Calu3 (cell line): ENCODE data around the gene TCAP. TPM values are rescaled to one million over a fixed set of nuclear protein-coding genes. Genes with fewer than 3 reads are reported as not detected.

Source experiments
- BruUV-seq: library from RNA; stranded (reverse); fragments of 400-500 nt; replicated peaks from 2 replicates; lab custom pipeline; 2021; lab: Mats Ljungman, UMichigan
- CTCF ChIA-PET: fragments of 300-600 bp; sonication (Branson Sonifier 250); formaldehyde crosslinking; loops from one replicate; lab custom pipeline; 2022; ENCODE audit warnings: antibody characterized with exemption; lab: Charles Lee
- DNase-seq: peaks from one replicate; pipeline ENCODE4 v3.0.0; 2022
- H3K27ac Mint-ChIP-seq: one replicate; pipeline ENCODE4 v1.8.0; 2022; ENCODE audit warnings: mixed read lengths; ENCODE audit not compliant: unreplicated experiment
- H3K27me3 Mint-ChIP-seq: one replicate; pipeline ENCODE4 v1.8.0; 2022; ENCODE audit warnings: mixed read lengths; ENCODE audit not compliant: unreplicated experiment
- H3K36me3 Mint-ChIP-seq: one replicate; pipeline ENCODE4 v1.8.0; 2022; ENCODE audit warnings: mild to moderate bottlenecking, moderate library complexity, mixed read lengths; ENCODE audit not compliant: insufficient read depth, unreplicated experiment
- H3K4me1 Mint-ChIP-seq: one replicate; pipeline ENCODE4 v1.8.0; 2022; ENCODE audit warnings: mild to moderate bottlenecking, low read depth, mixed read lengths; ENCODE audit not compliant: unreplicated experiment
- H3K4me3 Mint-ChIP-seq: one replicate; pipeline ENCODE4 v1.8.0; 2022; ENCODE audit warnings: mild to moderate bottlenecking, low read depth, moderate library complexity, mixed read lengths; ENCODE audit not compliant: unreplicated experiment
- H3K9me3 Mint-ChIP-seq: one replicate; pipeline ENCODE4 v1.8.0; 2022; ENCODE audit warnings: low read depth, mixed read lengths; ENCODE audit not compliant: unreplicated experiment
- intact Hi-C: fragments of 100-400 bp; cut with micrococcal nuclease; formaldehyde crosslinking; loops from one replicate; pipeline ENCODE4 v1.10.0; 2022; ENCODE audit not compliant: unreplicated experiment
- total RNA-seq: library from RNA; stranded (reverse); gene quantifications from 2 replicates; pipeline ENCODE4 v1.2.3, GENCODE V29; 2022
- TF ChIP-seq, protein P1 (sequence below): fragments of 200-600 bp; IDR thresholded peaks from one replicate; pipeline ENCODE4 v1.8.0; 2022; ENCODE audit warnings: antibody characterized with exemption; ENCODE audit not compliant: unreplicated experiment

Gene TCAP
- total RNA-seq, 1 experiment from 2014 or later = 51.5 TPM

DNA sequence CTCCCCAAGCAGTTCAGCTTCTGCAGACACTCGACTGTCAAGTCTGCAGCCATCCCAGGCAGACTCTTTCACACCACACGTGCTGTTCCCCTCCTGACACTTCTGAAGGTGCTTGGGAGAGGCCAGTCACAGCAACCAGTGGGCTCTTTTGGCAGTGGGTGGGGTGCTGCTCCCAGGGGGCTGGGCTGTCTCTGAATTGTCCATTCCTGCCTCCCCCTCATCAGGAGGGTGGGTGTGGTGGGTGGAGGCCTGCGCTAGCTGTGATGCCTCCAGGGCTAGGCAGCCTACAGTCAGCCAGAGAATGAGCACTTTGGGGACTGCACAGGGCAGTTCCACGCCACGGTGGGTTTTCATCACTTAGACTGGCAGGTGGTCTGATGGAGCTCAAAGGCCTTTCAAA is 17.9 kb upstream of the TCAP start:
- Mint-ChIP-seq H3K4me3 (no peak overlapping the region), H3K4me1 (peaks cover 33% of the 10 kb centered on the region), H3K27ac (no peak overlapping the region), H3K9me3 (no peaks in the 10 kb centered on the region), H3K36me3 (peaks cover 23% of the 10 kb centered on the region), H3K27me3 (no peaks in the 10 kb centered on the region)
- CTCF ChIA-PET = interaction anchor here (0.6 to 161.2 kb wide), 20 partner anchors 27 to 1305 kb away, joined by 3 to 42089 read pairs (median 4); partner anchors contain the start of genes CSF3, ERBB2, GRB7 and GSDMA
- peak; percentile 70 for DNase-seq
- no TSS peak for BruUV-seq
- TF ChIP-seq, protein P1, sequence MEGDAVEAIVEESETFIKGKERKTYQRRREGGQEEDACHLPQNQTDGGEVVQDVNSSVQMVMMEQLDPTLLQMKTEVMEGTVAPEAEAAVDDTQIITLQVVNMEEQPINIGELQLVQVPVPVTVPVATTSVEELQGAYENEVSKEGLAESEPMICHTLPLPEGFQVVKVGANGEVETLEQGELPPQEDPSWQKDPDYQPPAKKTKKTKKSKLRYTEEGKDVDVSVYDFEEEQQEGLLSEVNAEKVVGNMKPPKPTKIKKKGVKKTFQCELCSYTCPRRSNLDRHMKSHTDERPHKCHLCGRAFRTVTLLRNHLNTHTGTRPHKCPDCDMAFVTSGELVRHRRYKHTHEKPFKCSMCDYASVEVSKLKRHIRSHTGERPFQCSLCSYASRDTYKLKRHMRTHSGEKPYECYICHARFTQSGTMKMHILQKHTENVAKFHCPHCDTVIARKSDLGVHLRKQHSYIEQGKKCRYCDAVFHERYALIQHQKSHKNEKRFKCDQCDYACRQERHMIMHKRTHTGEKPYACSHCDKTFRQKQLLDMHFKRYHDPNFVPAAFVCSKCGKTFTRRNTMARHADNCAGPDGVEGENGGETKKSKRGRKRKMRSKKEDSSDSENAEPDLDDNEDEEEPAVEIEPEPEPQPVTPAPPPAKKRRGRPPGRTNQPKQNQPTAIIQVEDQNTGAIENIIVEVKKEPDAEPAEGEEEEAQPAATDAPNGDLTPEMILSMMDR = no peak
- intact Hi-C loops = no loop called here

DNA sequence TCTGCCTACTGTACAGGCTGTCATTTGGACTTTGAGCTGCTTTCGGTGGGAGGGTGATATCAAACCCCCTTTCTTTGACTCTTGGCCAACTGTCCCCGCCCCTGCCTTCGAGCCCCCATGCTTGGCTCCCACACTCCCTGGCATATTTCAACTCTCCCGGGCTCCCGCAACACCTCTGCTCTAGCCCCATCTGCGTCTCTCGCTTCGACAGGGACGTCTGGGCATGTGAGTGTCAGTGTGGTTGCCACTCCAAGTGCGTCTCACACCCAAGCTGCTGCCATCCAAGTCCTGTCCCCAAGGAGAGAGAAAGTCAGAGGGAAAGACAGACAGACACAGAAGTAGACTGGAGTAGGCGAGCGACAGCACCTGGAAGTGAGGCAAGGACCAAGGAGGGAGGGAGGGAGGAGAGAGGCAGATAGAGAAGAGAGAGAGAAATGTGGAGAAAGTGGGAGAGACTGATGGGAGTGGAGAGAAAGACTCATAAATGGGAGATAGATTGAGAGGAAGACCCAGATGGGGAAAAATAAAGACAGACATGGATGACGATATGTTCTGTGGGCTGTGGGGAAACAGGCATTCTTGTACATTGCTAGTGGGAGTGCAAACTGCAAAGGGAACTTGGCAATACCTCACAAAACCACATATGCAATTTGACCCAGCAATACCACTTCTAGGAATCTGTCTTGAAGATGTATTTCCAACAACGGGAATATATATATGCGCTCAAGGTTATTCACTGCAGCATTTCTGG is 16.4 kb upstream of the TCAP start:
- H3K27ac Mint-ChIP-seq = no peak overlapping the region
- TF ChIP-seq, protein P1 = no peak

DNA sequence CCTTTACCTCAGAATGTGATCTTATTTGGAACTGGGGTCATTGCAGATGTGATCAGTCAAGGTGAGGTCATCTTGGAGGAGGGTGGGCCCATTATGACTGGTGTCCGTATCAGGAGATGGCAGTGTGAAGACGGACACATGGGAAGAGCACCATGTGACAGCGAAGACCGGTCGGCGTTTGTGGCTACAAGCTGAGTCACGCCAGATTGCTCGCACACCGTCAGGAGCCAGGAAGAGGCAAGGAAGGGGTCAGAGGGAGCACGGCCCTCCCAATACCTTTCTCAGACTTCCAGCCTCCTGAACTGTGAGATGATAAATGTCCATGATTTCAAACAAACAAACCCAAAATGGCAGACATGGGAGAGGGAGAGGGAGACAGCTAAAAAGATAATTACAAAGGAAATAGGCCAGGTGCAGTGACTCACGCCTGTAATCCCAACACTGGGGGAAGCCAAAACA is 15.0 kb upstream of the TCAP start:
- Mint-ChIP-seq H3K36me3 (peaks cover 34% of the 10 kb centered on the region), H3K27ac (no peak overlapping the region), H3K27me3 (no peaks in the 10 kb centered on the region), H3K4me3 (no peak overlapping the region), H3K9me3 (no peaks in the 10 kb centered on the region), H3K4me1 (peaks cover 23% of the 10 kb centered on the region)
- intact Hi-C loops = loop anchor here (5.0 kb wide), 1 partner anchor 52 kb away; the partner anchor contains the start of gene ERBB2
- no peak for DNase-seq
- TF ChIP-seq, protein P1 = no peak
- BruUV-seq = no TSS peak
- CTCF ChIA-PET = interaction anchor here (0.6 to 161.2 kb wide), 20 partner anchors 30 to 490 kb away, joined by 3 to 42089 read pairs (median 7); partner anchors contain the start of genes CASC3, ERBB2, GRB7 and GSDMA

More for the DNA sequence above, 16.4 kb upstream of the TCAP start:
- Mint-ChIP-seq H3K36me3 (peaks cover 36% of the 10 kb centered on the region), H3K4me3 (no peak overlapping the region), H3K4me1 (peaks cover 33% of the 10 kb centered on the region), H3K9me3 (no peaks in the 10 kb centered on the region), H3K27me3 (no peaks in the 10 kb centered on the region)
- BruUV-seq = no TSS peak
- CTCF ChIA-PET = interaction anchor here (0.5 to 161.2 kb wide), 15 partner anchors 28 to 1197 kb away, joined by 4 to 42089 read pairs (median 14); partner anchors contain the start of genes ERBB2, GRB7, GSDMA and GSDMB
- intact Hi-C loops = no loop called here
- DNase-seq = peak; percentile 76

DNA sequence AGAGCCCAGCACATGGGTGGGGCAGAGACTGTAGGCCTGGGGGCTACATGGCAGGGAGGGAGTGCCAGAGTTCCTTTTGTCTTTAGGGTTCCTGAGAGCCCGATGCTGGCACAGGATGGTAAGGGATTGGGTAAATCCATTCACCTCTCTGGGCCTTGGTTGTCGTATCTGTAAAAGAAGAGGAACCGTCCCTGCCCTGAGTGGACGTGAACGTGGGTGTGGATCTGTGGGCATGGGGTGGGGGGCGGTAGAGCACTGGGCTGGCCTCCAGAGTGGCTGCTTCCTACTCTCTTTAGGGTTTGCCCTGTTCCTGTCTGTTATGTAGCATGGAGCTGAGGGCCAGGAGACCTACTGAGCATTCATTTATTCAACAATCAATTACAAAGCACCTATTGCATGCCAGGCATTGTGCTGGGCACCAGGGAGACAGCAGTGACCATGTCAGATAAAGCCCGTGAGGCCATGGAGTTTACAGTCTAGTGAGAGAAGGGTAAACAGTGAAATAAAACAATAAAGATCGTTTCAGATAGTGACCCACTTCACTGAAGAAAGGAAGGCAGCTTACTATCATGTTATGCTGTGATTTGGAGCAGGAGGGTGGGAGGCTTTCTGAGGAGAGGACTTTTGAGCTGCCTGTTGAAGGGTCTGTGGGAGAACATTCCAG is 13.1 kb upstream of the TCAP start:
- Mint-ChIP-seq H3K36me3 (peaks cover 41% of the 10 kb centered on the region), H3K27ac (peak overlapping the region; percentile 0), H3K4me1 (peaks cover 23% of the 10 kb centered on the region), H3K9me3 (no peaks in the 10 kb centered on the region), H3K4me3 (no peak overlapping the region), H3K27me3 (no peaks in the 10 kb centered on the region)
- peak; percentile 76 for DNase-seq
- intact Hi-C loops = loop anchor here (5.0 kb wide), 1 partner anchor 50 kb away; the partner anchor contains the start of gene ERBB2
- CTCF ChIA-PET = interaction anchor here (0.6 to 161.2 kb wide), 31 partner anchors 31 to 1187 kb away, joined by 3 to 42089 read pairs (median 15); partner anchors contain the start of genes ERBB2, GRB7, GSDMA and GSDMB
- no TSS peak for BruUV-seq
- TF ChIP-seq, protein P1 = no peak
